Pons (tissue), 1 donor: ENCODE measurements around the gene KRT85.
A peak's percentile ranks its signal among the peaks of the same experiment; 100 is the strongest.

ENCODE experiments used
- DNase-seq: peaks from one replicate; pipeline ENCODE4 v3.0.0-alpha.2; 2016; ENCODE audit warnings: low spot score

The KRT85 gene

DNA sequence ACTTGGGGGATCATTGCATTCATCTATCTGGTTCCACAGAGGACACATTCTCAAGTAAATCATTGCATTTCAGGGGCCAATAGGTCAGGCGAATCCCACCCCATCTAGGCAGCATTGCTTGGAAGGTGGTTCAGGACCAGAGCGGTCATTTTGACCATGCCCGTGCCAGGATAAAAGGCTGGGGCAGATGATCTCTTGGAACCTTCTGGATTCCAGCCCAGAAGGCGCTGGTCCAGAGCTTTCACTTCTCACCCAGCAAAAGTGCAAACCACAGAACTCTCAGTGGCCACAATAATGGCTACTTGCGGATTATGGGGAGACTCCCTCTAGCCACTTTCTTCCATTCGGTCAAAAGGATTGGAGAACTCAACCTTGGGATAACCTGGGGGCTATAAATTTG, 595 bp upstream of the KRT85 start:
- no peak for DNase-seq

DNA sequence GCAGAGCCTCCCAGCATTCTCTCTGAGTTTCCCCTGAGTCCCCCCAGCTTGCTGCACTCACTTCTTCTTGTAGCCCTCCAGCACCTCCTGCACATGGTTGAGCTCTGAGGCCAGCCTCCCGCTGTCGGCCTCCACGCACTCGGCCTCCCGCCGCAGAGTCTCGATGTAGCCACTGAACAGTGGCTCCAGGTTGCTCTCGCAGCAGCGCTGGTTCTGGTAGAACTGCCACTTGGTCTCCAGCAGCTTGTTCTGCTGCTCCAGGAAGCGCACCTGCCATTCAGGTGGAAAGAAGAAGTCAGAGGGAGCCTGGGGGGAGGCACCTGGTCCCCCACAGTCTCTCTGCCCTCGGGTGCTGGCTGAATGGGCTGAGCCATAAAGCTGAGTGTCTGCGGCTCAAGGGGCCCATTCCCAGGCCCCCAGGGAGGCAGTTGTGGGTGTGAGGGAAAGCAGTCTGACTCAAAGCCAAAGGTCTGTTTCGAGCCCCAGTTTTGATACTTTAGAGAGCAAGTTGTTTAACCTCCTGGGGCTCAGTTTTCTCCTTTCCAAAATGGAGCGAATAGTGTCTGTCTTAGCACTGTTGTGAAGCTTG, 2.3 kb downstream of the KRT85 start:
- no peak for DNase-seq

DNA sequence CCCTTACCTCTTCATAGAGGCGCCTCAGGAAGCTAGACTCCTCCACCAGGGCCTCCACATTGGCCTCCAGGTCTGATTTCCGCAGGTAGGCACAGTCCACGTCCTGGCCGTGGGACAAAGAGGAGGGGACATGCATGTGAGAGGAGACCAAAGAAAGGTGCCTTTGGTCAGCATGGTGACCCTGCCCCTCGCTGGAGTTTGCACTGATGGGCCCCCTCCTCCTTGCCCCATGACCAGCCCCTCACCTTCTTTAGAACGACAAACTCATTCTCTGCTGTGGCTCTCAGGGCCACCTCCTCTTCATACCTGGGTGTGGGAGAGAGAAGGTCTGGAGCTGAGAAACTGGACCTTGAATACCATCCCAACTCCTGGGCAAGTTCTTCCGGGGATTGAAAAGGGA, 3.2 kb downstream of the KRT85 start:
- DNase-seq, result no peak

DNA sequence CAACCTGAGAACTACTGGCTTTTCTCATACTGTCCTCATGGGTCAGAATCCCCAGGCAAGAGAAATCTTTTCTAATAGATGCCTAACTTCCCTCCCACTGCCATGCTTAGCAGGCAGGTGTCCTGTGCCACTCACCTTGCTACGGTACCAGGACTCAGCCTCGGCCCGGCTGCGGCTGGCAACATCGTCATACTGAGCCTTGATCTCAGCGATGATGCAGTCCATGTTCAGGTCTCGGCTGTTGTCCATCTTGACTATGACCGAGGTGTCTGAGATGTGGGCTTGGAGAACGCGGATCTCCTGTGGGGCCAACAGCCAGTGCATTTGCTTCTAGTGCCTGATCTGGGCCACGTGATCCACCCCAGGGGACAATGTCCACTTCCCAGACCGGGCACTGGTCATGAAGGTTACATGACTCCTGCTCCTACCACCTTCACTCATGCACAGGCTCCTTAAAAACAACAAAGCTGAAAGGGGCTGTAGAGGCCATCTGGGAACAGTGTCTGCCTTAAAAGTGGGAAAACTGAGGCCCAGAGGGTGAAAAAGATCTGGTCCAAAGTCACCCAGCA, 4.1 kb downstream of the KRT85 start:
- DNase-seq, result no peak

DNA sequence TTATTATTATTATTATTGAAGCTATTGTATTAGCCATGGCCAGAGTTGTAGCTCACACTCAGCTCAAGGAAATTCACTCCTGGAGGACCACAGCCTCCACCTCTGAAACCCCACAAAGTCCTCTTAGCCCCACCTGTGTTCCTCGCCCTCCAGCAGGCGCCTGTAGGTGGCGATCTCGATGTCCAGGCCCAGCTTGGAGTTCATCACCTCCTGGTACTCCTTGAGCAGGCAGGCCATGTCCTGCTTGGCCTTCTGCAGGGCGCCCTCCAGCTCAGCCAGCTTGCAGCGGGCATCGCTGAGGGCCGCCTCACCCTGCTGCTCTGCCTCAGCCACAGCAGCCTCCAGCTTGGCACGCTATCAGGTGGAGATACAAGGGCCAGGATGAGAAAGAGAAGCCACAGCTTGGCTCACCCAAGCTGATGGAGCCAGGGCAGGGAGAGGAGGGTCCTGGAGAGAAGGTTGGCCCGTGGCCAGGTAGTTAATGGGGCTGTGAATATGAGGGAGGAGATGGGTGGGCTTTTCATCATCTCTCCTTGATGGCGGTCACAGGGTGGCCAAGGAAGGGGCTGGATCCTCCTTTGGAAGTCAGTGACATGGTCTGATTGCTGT, 5.1 kb downstream of the KRT85 start:
- DNase-seq, result no peak

DNA sequence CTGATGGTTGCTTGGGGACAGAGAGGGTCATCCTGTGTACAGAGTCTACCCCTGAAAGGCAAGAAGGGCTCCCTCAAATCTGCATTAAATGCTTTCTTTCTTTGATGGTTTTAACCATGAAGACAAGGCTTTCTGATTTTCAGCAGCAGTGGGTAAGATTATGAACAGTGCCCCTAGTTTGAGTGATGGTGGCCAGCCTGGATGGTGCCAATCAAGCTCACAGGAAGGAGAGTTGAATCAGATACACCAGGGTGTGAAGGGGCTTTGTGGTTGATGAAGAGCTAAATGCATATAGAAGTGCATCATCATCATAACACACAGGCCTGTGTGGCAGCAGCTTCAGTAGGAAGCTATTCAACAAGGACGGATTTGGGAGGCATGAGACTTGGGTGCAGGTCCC, 5.7 kb downstream of the KRT85 start:
- DNase-seq, result no peak

DNA sequence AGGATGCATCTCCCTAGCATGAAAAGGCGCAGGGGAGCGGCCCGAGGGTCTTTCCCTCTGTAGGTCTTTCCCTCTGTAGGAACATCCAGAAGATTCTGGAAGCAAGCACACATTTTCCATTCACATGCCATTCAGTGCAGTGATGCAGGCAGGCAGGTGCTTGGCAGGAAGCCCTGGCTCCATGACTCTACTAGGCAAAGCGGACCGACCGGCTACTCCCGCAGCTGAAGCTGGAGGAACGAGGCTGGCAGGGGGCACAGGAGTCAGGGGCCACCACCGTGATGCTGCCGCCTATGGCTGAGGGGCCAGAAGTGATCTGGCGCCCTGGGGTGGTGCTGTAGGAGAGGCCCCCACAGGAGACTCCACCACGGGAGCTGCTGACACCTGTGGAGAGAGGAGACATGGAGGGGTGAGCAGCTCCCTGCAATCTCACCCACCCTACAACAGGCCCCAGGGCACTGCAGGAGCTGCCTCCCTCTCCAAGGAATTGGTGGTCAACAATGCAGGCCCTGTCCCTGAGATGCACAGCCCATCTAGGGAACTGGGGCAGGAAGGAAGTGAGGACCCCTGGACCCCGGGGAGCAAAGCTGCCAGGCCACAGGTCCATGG, 6.5 kb downstream of the KRT85 start:
- no peak for DNase-seq

DNA sequence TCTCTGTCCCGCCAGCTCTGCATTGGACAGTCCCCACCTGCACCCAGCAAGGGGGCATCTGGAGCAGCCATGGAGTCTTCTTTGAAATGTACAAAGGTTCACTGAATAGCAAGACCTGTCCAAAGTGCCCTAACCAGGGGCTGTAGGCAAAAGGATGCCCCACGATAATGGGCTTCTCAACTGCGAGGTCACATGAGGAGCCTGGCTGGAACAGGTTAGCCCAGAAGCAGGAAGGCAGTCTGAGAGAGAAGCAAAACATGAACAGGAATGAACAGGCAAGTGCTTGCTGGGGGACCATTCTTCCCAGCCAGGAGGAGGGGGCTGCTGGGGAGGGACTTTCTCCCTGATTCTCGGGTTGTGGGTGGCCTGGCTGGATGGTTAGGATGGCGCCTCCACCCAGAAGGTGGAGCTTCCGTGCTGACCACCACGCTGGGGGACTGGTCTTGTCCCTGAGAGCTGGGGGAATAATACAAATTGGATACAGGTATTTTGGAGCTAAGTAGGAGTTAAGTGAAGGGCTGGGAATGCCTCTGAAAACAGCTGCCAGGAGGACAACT, 7.1 kb downstream of the KRT85 start:
- DNase-seq, result no peak

DNA sequence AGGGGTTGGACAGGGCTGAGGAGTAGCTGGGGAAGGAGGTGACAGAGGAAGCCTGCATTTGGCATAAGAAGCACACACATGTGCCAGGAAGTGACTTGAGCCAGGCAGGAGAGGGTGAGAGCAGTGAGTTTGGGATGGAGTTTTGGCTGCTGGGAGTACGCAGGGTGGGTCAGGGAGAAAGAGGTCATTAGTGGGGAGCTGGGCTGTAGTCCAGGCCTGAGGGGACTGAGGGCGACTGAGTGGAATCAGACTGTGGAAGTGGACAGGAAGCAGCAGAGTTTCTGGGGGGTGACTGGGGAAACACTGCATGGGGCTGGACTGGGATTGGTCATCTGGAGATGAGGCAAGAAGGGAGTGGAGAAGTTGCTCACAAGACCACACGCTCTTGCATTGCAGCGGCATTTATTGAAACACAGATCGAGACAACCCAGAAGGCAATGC, 7.6 kb downstream of the KRT85 start:
- DNase-seq, result no peak

DNA sequence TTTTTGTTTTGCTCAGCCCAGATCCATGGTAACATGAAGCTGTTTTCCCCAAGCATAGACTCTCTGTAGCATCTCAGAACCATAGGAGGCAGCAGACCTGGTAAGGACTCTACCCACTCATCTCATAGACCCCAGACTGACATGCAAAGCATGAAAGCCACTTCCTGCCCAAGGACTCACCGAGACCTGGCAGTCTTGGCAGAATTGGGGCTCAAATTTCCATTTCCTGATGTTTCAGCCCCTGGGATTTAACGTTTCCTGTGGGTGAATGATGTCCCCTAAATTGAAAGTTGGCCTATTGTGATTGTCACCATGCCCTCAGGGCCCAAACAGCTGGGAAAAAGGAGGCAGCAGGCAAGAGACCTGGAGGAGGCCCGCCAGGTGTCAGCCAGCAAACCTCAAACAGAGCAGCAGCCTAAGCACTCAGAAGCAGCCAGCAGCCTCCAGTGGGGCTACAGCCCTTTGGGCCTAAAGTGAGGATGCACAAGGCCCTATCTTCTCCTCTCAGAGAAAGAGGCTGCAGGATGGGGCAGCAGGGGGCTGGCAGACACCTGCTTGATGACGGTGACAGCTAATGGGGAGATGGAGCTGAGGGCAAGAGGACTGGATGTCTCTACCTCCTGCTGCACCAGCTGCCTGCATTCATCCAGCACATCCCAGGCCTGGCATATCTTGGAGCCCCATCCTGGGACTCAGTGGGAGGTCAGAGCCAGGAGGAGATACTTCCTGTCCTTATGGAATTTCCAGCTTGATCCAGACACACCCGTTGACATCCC, 8.5 kb downstream of the KRT85 start:
- no peak for DNase-seq

DNA sequence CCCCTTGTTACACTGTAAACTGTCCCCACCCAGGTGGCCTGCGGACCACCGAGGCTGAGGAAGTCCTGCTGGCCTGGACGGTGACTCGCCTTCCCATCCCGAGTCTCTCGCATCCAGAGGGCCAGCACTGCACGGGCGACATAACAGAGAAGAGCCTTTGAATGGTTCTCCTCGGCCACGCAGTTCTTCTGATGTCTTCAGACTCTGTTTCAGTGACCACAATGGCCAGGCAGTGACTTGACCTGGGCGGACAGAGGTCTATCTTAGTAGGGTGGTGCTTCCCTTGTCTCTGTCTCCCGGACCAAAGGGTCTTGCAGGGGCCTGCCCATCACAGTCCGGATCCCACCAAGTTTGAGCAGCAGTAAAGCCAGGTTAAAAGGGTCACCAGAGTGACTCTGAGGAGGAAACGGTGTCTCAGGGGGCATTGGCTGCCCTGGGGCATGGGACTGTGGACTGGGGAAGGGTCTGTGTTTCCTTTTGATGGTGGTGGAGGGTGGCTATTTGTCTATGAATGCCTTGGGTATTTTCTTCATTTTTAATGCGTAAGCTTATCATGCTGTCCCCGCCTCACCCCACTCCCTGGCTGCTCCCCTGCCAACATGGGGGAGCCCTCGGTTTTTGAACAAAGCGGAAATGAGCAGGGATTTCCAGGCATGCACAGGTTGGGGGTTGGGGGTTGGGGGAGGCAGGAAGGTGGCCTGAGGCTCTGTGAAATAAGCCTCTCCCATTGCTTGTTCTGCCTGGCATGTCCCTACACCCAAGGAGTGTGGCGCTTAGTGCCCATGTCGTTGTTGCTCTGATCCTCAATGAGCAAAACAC, 10.3 kb downstream of the KRT85 start:
- no peak for DNase-seq

DNA sequence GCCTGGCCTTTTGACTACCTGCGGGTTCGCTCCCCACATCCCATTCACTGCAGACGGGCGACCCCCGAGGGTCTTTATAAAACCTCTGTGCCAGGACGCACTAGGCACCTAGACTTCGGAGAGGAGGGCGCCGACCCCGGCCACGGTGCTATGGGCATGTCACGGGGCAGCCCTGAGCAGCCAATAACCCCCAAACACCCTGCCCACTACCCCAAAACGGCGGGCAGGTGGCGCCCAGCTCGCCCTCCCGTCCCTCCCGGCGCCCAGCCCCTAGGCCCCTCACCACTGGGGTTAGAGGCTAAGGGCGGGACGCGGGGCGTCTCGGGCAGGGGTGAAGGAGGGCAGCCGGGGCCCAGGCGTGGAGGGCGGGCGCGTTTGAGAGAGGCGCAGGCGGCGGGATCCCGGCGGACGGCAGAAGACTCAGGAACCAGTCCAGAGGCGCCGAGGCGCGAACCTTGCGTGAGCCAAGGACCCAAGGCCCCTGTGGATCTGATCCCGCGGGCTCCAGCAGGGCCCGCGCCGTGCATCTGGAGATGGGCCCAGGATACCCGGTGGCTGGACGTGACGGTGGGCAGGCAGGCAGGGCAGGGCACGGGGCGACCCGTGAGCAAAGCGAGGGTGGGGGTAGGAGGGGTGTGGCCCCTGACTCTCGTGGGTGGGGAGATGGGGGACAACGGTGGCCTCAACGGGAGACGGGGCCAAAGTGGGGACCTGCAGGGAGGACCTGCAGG, 11.1 kb downstream of the KRT85 start:
- DNase-seq, result no peak

DNA sequence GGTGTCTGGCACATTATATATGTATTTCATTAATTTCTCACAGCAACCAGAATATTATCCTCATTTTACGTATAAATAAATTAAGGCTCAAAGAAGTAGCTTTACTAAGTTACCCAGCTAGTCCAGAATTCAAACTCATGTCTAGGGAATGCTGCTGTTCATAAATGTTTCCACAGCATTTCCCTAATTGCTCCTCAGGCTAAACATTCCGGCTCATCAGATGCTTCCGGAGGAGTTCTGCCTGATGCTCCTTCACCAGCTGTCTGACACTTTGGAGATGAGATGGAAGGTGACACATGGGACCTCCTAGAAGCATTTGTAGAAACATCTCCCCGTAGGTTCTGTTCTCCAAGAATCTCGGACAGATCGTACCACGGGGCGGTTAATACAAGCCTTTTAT, 12.1 kb downstream of the KRT85 start:
- no peak for DNase-seq

DNA sequence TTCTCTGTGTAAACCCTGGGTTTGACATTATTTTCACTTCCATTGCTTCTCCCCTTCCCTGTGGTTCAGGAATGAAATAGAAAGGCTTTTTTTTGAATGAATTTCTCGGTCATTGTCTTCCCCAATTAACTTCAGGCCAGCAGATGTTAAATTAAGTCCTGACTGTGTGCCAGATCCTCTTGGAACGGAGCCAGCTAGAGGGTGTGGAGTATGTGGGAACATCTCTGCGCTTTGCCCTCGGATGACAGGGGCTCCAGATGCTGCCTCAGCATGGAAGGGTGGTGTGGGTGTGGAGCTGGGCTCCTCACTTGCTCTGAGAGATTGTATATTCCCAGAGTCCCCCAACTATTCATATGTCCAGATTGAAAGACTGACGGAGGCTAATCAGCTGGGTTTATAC, 13.1 kb downstream of the KRT85 start:
- no peak for DNase-seq

DNA sequence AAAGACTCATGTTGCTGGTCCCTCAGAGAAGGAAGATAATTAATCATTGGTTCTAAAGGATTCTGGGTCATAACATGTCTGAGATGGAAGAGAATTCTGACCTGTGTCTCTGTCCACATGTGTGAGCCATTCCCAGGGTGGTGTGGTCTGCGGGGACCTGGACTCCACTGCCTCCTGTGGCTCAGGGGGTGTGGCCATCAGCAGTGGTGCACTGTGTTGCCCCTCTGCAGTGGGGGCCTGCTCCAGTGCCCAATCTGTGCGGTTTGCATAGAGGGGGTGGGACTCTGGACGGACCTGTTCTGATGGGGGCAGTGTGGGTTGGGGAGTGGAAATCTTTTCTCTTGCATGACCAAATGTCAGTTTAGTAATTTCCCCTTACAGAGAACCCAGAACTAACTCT, 13.5 kb downstream of the KRT85 start:
- DNase-seq, result no peak

DNA sequence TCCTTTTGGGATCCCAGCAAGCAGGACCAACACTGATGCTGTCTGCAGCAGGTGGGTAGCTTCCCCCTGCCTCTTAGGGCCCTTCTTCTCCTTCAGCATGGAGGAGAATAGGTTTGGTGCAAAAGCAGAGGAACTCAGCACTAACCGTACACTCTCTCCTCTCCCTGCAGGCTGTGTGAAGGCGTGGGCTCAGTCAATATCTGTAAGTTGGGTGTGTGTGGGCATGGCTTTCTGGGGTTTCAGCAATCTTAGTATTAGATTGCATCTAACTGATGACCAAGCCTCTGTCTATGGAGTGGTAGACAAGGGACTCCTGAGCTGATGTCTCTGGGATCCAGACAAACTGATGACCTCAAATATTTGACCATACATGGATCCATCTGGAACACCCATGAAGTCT, 14.3 kb downstream of the KRT85 start:
- no peak for DNase-seq

DNA sequence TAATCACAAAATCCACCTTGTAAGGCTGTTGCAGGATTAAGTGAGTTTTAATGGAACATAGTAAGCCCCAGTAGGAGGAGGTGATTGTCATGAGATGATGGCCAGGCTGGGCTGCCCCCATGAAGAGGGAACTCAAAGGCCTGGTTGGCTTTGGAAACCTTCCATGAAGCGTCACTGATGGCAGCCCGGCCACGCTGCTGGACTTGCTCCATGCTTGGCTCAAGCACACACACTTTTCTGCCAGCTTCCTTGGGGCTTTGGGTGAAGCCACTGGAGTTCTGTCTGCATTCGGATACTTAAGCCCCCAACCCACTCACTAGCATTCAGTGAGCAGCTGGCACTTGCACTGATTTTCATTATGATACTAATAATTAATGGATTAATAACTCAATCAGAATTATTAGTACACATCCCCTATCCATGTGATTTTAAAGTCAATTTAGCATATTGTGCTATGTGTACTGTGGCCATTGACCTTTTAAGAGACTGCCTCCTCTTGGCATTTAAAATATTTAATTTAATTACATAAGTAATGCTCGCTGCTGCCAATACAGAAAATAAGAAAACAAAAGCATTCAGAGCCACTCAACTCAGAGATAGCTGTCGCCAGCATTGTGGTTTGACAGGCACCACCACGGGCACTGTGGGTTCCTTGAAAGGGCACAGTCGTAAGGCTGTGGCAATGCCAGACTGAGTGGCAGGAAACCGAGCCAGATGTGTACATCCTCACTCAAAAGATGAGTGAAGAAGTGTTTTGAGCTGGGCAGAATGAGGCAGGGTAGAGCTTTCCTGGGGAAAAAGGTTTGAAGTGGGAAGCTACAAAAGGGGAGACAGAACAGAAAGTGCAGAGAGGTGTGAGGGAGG, 15.9 kb downstream of the KRT85 start:
- peak; percentile 43 for DNase-seq

DNA sequence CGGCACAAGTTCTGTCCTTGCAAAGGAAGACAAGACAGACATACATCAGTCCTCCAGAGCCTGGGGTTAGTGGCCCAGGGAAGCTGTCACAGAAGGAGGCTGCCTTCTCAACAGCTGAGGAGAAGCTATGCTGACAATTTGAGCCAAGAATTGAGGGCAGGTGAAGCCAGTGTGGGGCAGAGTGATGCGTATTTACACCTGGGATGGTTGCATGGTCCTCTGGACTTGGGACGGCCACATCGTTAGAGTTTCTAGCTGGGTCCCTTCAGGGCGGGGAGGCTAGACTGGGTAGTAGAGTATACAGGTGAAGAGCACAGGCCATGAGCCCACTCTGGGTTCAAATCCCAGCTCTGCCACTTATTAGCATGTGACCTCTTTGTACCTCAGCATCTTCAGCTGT, 16.5 kb downstream of the KRT85 start:
- DNase-seq, result no peak

DNA sequence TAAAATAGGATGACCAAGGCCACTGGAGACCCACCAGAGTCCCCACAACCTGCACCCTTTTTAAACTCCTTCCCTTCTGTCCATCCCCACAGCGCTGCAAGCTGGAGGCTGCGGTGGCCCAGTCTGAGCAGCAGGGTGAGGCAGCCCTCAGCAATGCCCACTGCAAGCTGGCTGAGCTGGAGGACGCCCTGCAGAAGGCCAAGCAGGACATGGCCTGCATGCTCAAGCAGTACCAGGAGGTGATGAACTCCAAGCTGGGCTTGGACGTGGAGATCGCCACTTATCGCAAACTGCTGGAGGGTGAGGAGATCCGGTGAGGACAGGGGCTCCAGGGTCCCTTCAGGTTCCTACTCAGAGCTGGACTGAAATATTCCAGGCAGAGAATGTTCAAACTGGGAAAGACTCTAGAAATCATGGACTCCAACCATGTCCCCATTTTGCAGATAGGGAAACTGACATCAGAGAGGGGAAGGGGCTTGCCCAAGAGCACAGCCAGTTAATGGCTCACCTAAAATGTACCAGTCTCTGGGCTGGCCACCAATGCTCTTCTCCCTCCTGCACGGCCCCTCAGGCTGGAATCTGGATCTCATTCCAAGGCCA, 17.2 kb downstream of the KRT85 start:
- no peak for DNase-seq

DNA sequence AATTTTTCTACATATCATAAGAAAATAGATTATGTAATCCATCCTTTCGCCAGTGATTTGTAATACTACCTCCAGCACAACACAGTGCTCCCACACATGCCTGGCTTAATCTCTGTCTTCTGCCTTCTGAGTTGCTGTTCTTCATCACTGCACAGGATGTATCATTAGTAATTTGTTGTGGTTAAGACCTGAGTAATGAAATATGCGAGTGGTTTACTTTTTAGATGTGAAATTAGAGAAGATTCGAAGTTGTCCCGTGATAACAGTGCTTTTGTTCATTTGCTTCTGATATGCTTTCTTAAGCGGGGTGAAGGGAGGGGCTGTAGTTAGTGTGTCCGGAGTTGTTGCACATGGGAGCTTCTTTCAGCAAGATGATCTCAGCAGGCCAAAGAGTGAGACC, 18.1 kb downstream of the KRT85 start:
- no peak for DNase-seq
